NCI-H187 treated with DMSO at 0.1 percent for 48 hours (cell line): ENCODE results near the gene DCAF10.
"Not testable (repeated sequence)": the region's sequence is repeated elsewhere in the genome, so short reads cannot be mapped to it uniquely, and the experiment has no call there.

Experiments
- DNase-seq: peaks from one replicate; lab custom pipeline; 2025; lab: John Stamatoyannopoulos, UW

Gene DCAF10, protein sequence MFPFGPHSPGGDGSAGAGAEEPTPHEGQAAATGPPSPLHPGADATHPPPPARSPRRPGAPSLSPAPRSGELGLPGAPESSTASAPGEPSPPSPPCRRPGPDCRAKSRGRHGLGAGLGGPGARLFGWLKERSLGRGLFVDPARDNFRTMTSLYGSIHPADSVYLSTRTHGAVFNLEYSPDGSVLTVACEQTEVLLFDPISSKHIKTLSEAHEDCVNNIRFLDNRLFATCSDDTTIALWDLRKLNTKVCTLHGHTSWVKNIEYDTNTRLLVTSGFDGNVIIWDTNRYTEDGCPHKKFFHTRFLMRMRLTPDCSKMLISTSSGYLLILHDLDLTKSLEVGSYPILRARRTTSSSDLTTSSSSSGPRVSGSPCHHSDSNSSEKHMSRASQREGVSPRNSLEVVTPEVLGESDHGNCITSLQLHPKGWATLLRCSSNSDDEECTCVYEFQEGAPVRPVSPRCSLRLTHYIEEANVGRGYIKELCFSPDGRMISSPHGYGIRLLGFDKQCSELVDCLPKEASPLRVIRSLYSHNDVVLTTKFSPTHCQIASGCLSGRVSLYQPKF

GRCh38 chr9:37800631-37801286 is at the start of gene DCAF10:
DCAF10 (plus strand) TSS chr9:37800797; CDS start chr9:37800867, 70 bp downstream.
- no peak for DNase-seq

DNA sequence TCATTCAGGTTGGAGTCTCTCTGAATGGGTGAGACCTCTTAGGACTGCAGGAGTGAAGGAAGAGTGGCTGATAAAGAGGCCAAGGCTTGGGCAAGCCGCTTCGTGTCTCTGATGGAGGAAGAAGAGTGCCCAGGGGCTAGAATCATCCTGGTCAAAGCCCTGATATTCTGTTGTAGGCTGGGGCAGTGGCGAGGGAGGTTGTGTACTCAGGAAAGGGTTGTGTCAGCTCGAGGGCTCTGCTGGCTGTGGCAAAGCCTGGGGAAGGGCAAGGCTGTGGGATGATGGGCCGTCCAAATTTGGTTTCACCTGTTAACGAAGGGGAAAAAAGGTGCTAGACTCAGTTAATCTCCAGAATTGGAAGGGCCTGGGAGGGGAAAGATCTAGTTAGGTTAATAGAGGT is 49.4 kb upstream of the DCAF10 start:
- no peak for DNase-seq

- DNase-seq = not testable (repeated sequence)
These were observed 48.9 kb upstream of the DCAF10 start for GRCh38 chr9:37751704-37752103.

DNA sequence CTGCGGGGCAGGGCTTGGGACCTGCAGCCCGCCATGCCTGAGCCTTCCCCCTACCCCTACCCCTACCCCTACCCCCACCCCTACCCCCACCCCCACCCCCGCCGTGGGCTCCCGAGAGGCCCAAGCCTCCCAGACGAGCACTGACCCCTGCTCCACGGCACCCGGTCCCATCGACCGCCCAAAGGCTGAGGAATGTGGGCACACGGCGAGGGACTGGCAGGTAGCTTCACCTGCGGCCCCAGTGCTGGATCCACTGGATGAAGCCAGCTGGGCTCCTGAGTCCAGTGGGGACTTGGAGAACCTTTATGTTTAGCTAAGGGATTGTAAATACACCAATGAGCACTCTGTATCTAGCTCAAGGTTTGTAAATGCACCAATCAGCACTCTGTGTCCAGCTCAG is 48.5 kb upstream of the DCAF10 start:
- not testable (repeated sequence) for DNase-seq

DNA sequence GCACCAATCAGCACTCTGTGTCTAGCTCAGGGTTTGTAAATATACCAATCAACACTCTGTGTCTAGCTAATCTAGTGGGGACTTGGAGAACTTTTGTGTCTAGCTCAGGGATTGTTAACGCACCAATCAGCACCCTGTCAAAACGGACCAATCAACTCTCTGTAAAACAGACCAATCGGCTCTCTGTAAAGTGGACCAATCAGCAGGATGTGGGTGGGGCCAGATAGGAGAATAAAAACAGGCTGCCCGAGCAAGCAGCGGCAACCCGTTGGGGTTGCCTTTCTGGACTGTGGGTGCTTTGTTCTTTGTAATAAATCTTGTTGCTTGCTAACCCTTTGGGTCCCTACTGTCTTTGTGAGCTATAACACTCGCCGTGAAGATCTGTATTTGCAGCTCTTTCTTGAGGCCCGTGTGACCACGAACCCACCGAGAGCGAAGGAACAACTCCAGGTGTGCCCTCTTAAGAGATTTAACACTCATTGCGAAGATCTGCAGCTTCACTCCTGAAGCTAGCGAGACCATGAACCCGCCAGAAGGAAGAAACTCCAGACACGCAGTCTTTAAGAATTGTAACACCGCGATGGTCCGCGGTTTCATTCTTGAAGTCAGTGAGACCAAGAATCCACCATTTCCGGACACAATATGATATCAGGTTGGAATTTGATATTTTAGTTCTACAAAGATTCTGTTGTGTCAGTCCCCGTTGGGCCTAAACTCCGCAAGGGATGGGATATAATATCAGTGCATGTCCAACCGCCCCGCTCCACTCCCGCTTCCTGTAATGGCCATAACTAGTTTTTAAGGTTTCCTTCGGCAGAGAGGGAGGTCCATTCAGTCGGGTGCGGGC is 47.7 kb upstream of the DCAF10 start:
- DNase-seq = no peak

- DNase-seq = no peak
These were observed 47.0 kb upstream of the DCAF10 start, which contains the start of gene TRMT10B for GRCh38 chr9:37753489-37754190. TRMT10B (plus strand) TSS chr9:37753805; CDS start chr9:37761932, 8,127 bp downstream.

DNA sequence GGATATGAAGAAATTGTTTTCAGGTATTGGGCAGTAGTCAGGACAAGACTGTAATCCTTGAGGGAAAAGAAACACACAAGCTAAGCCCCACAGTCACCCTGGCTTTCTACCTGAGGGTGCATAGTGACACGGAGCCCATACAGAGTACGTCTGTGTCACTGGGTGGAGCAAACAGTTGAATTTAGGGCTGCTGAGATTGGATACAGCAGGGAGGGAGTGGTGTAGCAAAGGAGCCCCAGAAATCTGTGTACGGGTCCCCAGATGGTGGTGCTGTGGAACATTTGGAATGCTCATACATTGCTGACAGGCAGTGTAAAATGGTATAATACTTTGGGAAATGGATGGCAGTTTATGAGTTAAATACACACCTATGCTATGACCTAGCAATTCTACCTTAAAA is 41.9 kb upstream of the DCAF10 start:
- DNase-seq = no peak

- no peak for DNase-seq
These were observed 40.0 kb upstream of the DCAF10 start for GRCh38 chr9:37760416-37761161.

GRCh38 chr9:37761511-37761910 is 39.1 kb upstream of the DCAF10 start:
- no peak for DNase-seq

GRCh38 chr9:37765263-37765662 is 35.3 kb upstream of the DCAF10 start:
- DNase-seq = not testable (repeated sequence)

DNA sequence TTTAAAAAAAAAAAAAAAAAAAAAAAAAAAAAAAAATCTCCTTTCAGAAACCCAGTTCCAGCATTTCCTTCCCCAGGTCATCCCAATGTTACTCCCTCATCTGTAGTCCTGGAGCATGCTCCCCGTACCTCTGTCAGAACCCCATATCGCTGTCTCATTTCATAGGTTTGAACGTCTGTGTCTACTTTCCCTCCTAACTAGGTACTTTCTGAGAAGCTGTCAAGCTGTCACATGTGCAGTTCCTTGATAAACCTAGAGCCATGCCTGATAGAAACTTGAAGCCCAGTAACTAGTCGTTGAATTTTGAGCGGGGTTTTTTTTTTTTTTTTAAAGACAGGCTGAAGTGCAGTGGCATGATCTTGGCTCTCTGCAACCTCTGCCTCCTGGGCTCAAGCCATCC is 31.3 kb upstream of the DCAF10 start:
- no peak for DNase-seq

DNA sequence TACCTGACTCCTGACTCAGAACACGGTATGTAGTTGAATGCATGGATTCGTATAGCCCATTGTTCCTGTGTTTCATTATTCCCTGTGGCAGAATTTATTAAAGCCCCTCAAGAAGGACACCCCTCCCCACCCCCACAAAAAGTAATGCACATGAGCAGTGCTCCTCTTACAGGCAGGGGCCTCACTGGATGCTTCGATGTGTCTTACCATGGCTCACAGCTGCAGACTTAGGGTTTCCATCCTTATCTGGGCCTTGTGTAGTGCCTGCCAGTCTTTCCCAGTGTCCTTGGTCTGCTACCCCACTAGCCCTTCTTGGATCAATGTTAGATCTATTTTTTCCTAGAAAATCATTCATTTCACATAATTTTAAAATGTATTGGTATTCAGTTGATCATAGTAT is 30.6 kb upstream of the DCAF10 start:
- DNase-seq = no peak

- no peak for DNase-seq
These were observed 25.2 kb upstream of the DCAF10 start for GRCh38 chr9:37775216-37775919.

DNA sequence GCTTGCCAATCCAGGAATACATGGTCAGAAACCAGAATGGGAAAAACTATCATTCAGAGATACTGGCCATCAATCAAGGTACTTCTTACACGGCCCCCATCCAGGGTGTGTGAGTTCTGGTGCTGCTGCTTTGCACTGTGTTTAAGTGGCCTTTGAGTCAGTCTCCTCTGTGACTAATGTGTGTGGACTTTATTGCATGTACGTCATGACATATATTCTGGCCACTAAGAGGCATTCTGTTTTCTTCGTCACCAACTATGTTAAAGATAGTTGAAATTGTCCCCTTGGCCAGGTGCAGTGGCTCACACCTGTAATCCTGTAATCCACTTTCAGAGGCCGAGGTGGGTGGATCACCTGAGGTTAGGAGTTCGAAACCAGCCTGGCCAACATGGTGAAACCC is 24.3 kb upstream of the DCAF10 start:
- no peak for DNase-seq

GRCh38 chr9:37778534-37778933 is 22.1 kb upstream of the DCAF10 start:
- DNase-seq = no peak

DNA sequence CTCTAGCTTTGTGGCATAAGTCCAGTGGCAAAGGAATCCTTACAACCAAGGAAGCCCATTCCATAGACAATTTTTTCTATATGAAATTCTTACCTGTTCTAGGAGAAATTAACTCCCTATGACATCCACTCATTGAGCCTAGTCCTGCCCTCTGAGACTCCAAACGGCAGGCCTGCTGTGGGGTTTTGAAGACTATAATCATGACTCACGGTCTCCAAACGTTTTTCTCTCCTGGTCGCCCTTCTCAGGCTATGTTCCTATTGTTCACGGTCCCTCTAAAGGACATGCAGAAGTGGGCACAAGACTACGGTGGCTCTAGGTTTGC is 16.3 kb upstream of the DCAF10 start:
- no peak for DNase-seq

DNA sequence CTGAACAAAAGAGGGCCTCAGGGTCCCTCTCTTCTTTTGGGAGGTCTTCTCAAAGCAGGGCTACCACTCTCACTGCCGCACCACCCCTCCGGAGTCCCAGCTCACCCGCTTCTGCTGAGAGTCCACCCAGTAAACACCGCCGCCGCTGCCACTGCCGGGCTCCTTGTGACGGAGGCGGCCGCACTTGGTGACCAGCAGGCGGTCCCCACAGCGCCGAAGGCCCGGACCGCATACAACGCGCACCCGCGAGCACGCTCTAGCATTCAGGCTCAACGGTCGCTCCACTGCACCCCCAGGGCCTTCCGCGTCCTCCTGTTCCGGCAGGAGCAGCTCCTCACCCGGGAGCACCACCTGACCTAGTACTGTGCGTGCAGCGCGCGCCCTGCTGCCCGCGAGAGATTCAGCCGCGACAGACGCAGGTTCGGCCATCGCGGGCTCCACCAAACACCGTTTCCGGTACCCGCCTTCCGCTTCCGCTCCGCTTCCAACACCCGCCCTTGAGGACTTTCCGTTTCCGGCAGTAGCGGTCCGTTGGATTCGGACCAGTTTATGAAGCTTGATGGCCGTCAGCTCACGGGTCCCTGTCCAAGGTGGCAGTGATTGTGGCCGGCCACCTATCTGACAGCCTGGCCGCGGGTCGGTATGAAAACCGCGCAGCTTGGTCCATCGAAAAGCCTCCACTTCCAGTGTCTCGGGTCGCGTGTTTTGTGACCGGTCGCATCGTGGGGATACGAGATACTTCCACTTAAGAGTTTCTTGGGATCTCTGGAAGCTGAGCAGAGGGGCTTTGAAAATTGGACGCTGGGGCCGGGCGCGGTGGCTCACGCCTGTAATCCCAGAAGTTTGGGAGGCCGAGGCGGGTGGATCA is 15.7 kb upstream of the DCAF10 start, which contains the start of gene EXOSC3:
Gene EXOSC3, minus strand, starts transcription at position 449 of the 868 bp plus-strand sequence. Its CDS starts 20 bp downstream, at position 429.
- DNase-seq = peak; percentile 37

GRCh38 chr9:37787059-37787458 is 13.5 kb upstream of the DCAF10 start:
- DNase-seq = no peak

DNA sequence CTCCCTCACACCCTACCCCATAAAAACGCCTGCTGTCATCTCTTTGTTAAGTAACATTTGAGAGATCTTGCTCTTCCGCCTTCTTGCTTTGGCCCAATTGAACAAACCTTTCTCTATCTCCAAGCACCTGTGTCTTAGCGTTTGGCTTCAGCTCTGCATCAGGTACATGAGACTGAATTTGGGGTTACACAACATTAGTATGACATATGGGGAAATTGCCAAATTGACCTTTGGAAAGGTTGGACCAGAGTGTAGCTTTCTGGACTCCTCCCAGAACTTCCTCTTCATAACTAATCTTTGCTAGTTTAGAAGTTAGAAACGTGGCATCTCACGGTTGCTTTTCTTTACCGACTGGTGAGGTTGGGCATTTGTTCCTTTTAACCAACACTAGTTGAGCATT is 12.3 kb upstream of the DCAF10 start:
- DNase-seq = no peak
